GM12873 (cell line): Measurements from ENCODE around the gene MNAT1.

ENCODE experiments used
- TF ChIP-seq, protein P1 (sequence below): IDR thresholded peaks from 2 replicates; pipeline ENCODE4 v1.5.1; 2012; ENCODE audit warnings: low read depth, mild to moderate bottlenecking, moderate library complexity, low read length, control low read depth; ENCODE audit not compliant: insufficient read depth; ENCODE audit errors: missing control alignments

The MNAT1 gene

GRCh38 chr14:61003571-61003970 lies 269.0 kb downstream of the MNAT1 start:
- TF ChIP-seq, protein P1, sequence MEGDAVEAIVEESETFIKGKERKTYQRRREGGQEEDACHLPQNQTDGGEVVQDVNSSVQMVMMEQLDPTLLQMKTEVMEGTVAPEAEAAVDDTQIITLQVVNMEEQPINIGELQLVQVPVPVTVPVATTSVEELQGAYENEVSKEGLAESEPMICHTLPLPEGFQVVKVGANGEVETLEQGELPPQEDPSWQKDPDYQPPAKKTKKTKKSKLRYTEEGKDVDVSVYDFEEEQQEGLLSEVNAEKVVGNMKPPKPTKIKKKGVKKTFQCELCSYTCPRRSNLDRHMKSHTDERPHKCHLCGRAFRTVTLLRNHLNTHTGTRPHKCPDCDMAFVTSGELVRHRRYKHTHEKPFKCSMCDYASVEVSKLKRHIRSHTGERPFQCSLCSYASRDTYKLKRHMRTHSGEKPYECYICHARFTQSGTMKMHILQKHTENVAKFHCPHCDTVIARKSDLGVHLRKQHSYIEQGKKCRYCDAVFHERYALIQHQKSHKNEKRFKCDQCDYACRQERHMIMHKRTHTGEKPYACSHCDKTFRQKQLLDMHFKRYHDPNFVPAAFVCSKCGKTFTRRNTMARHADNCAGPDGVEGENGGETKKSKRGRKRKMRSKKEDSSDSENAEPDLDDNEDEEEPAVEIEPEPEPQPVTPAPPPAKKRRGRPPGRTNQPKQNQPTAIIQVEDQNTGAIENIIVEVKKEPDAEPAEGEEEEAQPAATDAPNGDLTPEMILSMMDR, result no peak

DNA sequence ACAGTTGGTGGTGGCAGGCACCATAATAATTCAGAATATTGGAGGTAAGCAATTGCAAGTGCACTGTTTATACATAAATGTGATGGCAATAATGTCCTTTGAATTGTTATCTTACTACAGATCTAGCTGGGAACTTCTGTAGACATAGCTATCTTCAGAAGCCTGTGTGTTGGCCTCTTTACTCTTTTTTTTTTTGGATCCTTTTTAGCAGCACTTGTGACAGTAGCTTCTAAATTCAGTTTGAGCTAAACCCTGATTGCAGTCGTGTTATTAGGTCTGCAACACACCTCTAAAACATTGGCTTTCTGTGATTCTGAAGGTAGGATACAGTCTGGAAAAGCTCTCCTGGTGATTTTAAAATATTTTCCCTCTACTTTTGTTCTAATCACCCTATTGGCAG lies 285.0 kb downstream of the MNAT1 start:
- TF ChIP-seq, protein P1, result no peak
